T-helper 9 cell (primary cell): ENCODE measurements around the gene ZNF534.
"Not testable (repeated sequence)": the region's sequence is repeated elsewhere in the genome, so short reads cannot be mapped to it uniquely, and the experiment has no call there.

Source experiments
- DNase-seq: peaks from one replicate; pipeline ENCODE4 v3.0.0-alpha.2; 2020

Gene ZNF534

GRCh38 chr19:52500474-52500873 lies 71.5 kb downstream of the ZNF534 start:
- DNase-seq: not testable (repeated sequence)

DNA sequence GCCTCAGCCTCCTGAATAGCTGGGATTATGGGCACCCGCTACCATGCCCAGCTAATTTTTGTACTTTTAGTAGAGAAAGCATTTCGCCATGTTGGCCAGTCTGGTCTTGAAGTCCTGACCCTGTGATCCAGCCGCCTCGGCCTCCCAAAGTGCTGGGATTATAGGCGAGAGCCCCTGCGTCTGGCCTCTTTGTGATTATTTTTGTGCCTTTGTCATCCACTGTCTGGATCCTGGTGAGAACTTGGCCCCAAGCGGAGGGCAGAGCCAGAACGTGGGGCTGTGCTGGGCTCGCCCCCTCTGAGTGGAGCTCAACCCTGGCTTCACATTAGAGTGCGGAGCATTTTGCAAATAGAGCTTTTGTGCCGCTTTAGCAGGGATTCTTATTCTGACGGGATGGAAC lies 72.0 kb downstream of the ZNF534 start:
- not testable (repeated sequence) for DNase-seq
